GM23338 (cell line): ENCODE results near the gene MYH15. TPM values are rescaled to one million over a fixed set of nuclear protein-coding genes. Genes with fewer than 3 reads are reported as not detected.

Experiments used
- ATAC-seq: fragments of 200-7000 bp; cut with Tn5 transposase; 3 replicates; pipeline ENCODE4 v1.9.1; 2020
- DNase-seq: peaks from one replicate; pipeline ENCODE4 v3.0.0-alpha.2; 2015; ENCODE audit warnings: low spot score
- H2AFZ ChIP-seq: fragments of 200-600 bp; sonication (generic); 2 replicates; pipeline ENCODE4 v1.8.0; 2016; ENCODE audit warnings: antibody characterized with exemption, mild to moderate bottlenecking, moderate library complexity
- H3F3A ChIP-seq: fragments of 200-600 bp; sonication (generic); replicated peaks from 2 replicates; pipeline ENCODE4 v1.8.0; 2017; ENCODE audit warnings: antibody characterized with exemption, mixed run types, low read depth
- H3K27ac ChIP-seq: fragments of 200-600 bp; sonication (generic); 2 replicates; pipeline ENCODE4 v1.6.1; 2016; ENCODE audit warnings: low read depth
- H3K27me3 ChIP-seq: fragments of 200-600 bp; sonication (generic); 2 replicates; pipeline ENCODE4 v1.8.0; 2016; ENCODE audit warnings: mild to moderate bottlenecking, mixed run types, moderate library complexity; ENCODE audit not compliant: insufficient read depth
- H3K36me3 ChIP-seq: fragments of 200-600 bp; sonication (generic); 2 replicates; pipeline ENCODE4 v1.8.0; 2016; ENCODE audit warnings: mild to moderate bottlenecking; ENCODE audit not compliant: insufficient read depth
- H3K4me1 ChIP-seq: fragments of 200-600 bp; sonication (generic); 2 replicates; pipeline ENCODE4 v1.8.0; 2016; ENCODE audit warnings: mild to moderate bottlenecking, moderate library complexity; ENCODE audit not compliant: insufficient read depth
- H3K4me2 ChIP-seq: fragments of 200-600 bp; sonication (generic); 2 replicates; pipeline ENCODE4 v1.7.1; 2017; ENCODE audit warnings: mixed run types
- H3K4me3 ChIP-seq: fragments of 200-600 bp; sonication (generic); 2 replicates; pipeline ENCODE4 v1.6.1; 2016; ENCODE audit warnings: mixed run types
- H3K79me2 ChIP-seq: fragments of 200-600 bp; sonication (generic); replicated peaks from 2 replicates; pipeline ENCODE4 v1.8.0; 2017; ENCODE audit warnings: mild to moderate bottlenecking; ENCODE audit not compliant: insufficient read depth
- H3K9me2 ChIP-seq: fragments of 200-600 bp; sonication (generic); 2 replicates; pipeline ENCODE4 v1.8.0; 2017; ENCODE audit not compliant: insufficient read depth
- H4K20me1 ChIP-seq: fragments of 200-600 bp; sonication (generic); replicated peaks from 2 replicates; pipeline ENCODE4 v1.8.0; 2017; ENCODE audit warnings: mild to moderate bottlenecking; ENCODE audit not compliant: insufficient read depth
- H3K27ac Mint-ChIP-seq: 2 replicates; pipeline ENCODE4 v1.8.0; 2020; ENCODE audit warnings: inconsistent platforms, mild to moderate bottlenecking, moderate library complexity, mixed read lengths
- H3K27me3 Mint-ChIP-seq: 3 replicates; pipeline ENCODE4 v1.8.0; 2022; ENCODE audit warnings: low read depth, mild to moderate bottlenecking, moderate library complexity, mixed read lengths, inconsistent platforms; ENCODE audit not compliant: insufficient read depth, poor library complexity
- H3K36me3 Mint-ChIP-seq: 3 replicates; pipeline ENCODE4 v1.8.0; 2021; ENCODE audit warnings: low read depth, mild to moderate bottlenecking, inconsistent platforms, moderate library complexity, mixed read lengths
- H3K4me1 Mint-ChIP-seq: 3 replicates; pipeline ENCODE4 v1.8.0; 2020; ENCODE audit warnings: mild to moderate bottlenecking, inconsistent platforms, mixed read lengths
- H3K4me3 Mint-ChIP-seq: 3 replicates; pipeline ENCODE4 v1.8.0; 2021; ENCODE audit warnings: moderate library complexity, mild to moderate bottlenecking, inconsistent platforms, mixed read lengths
- H3K9me3 Mint-ChIP-seq: 3 replicates; pipeline ENCODE4 v1.8.0; 2020; ENCODE audit warnings: moderate library complexity, mild to moderate bottlenecking, inconsistent platforms, mixed read lengths
- CREB1 ChIP-seq: fragments of 250-450 bp; sonication (Bioruptor Pico); IDR thresholded peaks from 2 replicates; pipeline ENCODE4 v1.5.0; 2020; ENCODE audit warnings: low read depth, mild to moderate bottlenecking, moderate library complexity
- EZH2 ChIP-seq: fragments of 200-600 bp; sonication (generic); IDR thresholded peaks from one replicate; pipeline ENCODE4 v1.8.0; 2017; ENCODE audit warnings: antibody characterized with exemption, mild to moderate bottlenecking, low read depth; ENCODE audit not compliant: unreplicated experiment
- EZH2phosphoT487 ChIP-seq: fragments of 200-600 bp; sonication (generic); IDR thresholded peaks from one replicate; pipeline ENCODE4 v1.8.1; 2018; ENCODE audit warnings: antibody characterized with exemption; ENCODE audit not compliant: unreplicated experiment
- JUNB ChIP-seq: IDR thresholded peaks from one replicate; pipeline ENCODE4 v1.6.1; 2016; ENCODE audit warnings: antibody characterized with exemption; ENCODE audit not compliant: unreplicated experiment
- NANOG ChIP-seq: IDR thresholded peaks from 2 replicates; pipeline ENCODE4 v1.6.1; 2016; ENCODE audit warnings: antibody characterized with exemption, borderline replicate concordance
- POLR2AphosphoS5 ChIP-seq: IDR thresholded peaks from 2 replicates; pipeline ENCODE4 v1.6.1; 2016; ENCODE audit warnings: antibody characterized with exemption, low read depth
- STAT1 ChIP-seq: IDR thresholded peaks from one replicate; pipeline ENCODE4 v1.6.1; 2016; ENCODE audit warnings: antibody characterized with exemption; ENCODE audit not compliant: unreplicated experiment
- ZNF114 ChIP-seq: fragments of 250-450 bp; sonication (Bioruptor Pico); IDR thresholded peaks from 2 replicates; pipeline ENCODE4 v1.5.0; 2020; ENCODE audit warnings: mild to moderate bottlenecking, moderate library complexity
- ZNF331 ChIP-seq: fragments of 250-450 bp; sonication (Bioruptor Pico); IDR thresholded peaks from 2 replicates; pipeline ENCODE4 v1.5.0; 2020; ENCODE audit warnings: low read depth, mild to moderate bottlenecking, moderate library complexity
- polyA plus RNA-seq: library from polyadenylated mRNA; unstranded; fragments of >200 nt; fragmentation: Nextera tagmentation; extraction: Ambion mirVana; gene quantifications from 2 replicates; pipeline ENCODE4 v1.2.1, GENCODE V29; 2016
- total RNA-seq: library from RNA; depleted of rRNA; stranded (reverse); fragments of >200 nt; shearing (Covaris generic); gene quantifications from 2 replicates; pipeline ENCODE4 v1.2.3, GENCODE V29; 2014
- TF ChIP-seq, protein P1 (sequence below): IDR thresholded peaks from 2 replicates; pipeline ENCODE4 v1.6.1; 2016; ENCODE audit warnings: antibody characterized with exemption
- TF ChIP-seq, protein P2 (sequence below): fragments of 250-450 bp; sonication (Bioruptor Pico); IDR thresholded peaks from 2 replicates; pipeline ENCODE4 v1.5.0; 2020; ENCODE audit warnings: mild to moderate bottlenecking, moderate library complexity
- TF ChIP-seq, protein P3 (sequence below), 2 experiments: fragments of 200-600 bp in 1 of 2; sonication (generic) in 1 of 2; conservative IDR thresholded peaks; 2 replicates each; pipeline versions ENCODE4 v1.5.1 to v1.6.1; 2016 to 2017; ENCODE audit warnings: antibody characterized with exemption in 2 of 2, low read depth in 2 of 2, mild to moderate bottlenecking in 2 of 2, moderate library complexity in 1 of 2
- TF ChIP-seq, protein P4 (sequence below): IDR thresholded peaks from one replicate; pipeline ENCODE4 v1.6.1; 2018; ENCODE audit warnings: antibody characterized with exemption; ENCODE audit not compliant: unreplicated experiment

MYH15 gene
- total and polyA plus RNA-seq, 2 experiments from 2014 or later, result 0.07 TPM; not detected in 1

DNA sequence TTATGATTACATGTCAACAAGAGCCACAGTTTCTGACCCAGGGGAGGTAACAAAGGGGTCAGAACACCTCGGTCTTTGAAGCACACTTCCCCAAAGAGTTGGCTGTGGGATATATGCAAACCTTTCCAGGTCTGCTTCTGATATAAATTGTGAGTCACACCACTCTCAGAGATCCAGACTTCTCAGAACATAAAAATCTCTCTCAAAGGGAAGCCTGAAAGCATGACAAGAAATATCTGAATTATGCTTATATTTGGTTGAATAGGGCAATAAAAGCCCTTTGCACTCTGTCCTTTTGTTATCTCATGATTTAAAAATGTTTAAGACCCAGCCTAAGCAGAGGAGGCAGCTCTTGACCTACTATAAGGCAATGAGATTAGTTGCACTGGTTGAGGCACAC, 56.8 kb downstream of the MYH15 start:
- Histone ChIP-seq H3K27me3 (no peaks in the 10 kb centered on the region), H3K79me2 (no peaks in the 10 kb centered on the region), H3K27ac (no peak overlapping the region), H3K36me3 (no peaks in the 10 kb centered on the region), H4K20me1 (no peaks in the 10 kb centered on the region), H3K4me2 (no peak overlapping the region), H3K4me3 (no peak overlapping the region), H2AFZ (no peak overlapping the region), H3F3A (no peaks in the 10 kb centered on the region), H3K4me1 (no peaks in the 10 kb centered on the region), H3K9me2 (no peaks in the 10 kb centered on the region; the same call in 1 of the 2 replicates)
- no peak for DNase-seq
- TF ChIP-seq EZH2 (no peak), JUNB (no peak), POLR2AphosphoS5 (no peak), ZNF114 (CRISPR knock-in tag) (no peak), ZNF331 (CRISPR knock-in tag) (no peak), EZH2phosphoT487 (no peak), STAT1 (no peak), CREB1 (CRISPR knock-in tag) (no peak), NANOG (no peak)
- TF ChIP-seq, protein P1, sequence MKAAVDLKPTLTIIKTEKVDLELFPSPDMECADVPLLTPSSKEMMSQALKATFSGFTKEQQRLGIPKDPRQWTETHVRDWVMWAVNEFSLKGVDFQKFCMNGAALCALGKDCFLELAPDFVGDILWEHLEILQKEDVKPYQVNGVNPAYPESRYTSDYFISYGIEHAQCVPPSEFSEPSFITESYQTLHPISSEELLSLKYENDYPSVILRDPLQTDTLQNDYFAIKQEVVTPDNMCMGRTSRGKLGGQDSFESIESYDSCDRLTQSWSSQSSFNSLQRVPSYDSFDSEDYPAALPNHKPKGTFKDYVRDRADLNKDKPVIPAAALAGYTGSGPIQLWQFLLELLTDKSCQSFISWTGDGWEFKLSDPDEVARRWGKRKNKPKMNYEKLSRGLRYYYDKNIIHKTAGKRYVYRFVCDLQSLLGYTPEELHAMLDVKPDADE, result no peak
- TF ChIP-seq, protein P2, sequence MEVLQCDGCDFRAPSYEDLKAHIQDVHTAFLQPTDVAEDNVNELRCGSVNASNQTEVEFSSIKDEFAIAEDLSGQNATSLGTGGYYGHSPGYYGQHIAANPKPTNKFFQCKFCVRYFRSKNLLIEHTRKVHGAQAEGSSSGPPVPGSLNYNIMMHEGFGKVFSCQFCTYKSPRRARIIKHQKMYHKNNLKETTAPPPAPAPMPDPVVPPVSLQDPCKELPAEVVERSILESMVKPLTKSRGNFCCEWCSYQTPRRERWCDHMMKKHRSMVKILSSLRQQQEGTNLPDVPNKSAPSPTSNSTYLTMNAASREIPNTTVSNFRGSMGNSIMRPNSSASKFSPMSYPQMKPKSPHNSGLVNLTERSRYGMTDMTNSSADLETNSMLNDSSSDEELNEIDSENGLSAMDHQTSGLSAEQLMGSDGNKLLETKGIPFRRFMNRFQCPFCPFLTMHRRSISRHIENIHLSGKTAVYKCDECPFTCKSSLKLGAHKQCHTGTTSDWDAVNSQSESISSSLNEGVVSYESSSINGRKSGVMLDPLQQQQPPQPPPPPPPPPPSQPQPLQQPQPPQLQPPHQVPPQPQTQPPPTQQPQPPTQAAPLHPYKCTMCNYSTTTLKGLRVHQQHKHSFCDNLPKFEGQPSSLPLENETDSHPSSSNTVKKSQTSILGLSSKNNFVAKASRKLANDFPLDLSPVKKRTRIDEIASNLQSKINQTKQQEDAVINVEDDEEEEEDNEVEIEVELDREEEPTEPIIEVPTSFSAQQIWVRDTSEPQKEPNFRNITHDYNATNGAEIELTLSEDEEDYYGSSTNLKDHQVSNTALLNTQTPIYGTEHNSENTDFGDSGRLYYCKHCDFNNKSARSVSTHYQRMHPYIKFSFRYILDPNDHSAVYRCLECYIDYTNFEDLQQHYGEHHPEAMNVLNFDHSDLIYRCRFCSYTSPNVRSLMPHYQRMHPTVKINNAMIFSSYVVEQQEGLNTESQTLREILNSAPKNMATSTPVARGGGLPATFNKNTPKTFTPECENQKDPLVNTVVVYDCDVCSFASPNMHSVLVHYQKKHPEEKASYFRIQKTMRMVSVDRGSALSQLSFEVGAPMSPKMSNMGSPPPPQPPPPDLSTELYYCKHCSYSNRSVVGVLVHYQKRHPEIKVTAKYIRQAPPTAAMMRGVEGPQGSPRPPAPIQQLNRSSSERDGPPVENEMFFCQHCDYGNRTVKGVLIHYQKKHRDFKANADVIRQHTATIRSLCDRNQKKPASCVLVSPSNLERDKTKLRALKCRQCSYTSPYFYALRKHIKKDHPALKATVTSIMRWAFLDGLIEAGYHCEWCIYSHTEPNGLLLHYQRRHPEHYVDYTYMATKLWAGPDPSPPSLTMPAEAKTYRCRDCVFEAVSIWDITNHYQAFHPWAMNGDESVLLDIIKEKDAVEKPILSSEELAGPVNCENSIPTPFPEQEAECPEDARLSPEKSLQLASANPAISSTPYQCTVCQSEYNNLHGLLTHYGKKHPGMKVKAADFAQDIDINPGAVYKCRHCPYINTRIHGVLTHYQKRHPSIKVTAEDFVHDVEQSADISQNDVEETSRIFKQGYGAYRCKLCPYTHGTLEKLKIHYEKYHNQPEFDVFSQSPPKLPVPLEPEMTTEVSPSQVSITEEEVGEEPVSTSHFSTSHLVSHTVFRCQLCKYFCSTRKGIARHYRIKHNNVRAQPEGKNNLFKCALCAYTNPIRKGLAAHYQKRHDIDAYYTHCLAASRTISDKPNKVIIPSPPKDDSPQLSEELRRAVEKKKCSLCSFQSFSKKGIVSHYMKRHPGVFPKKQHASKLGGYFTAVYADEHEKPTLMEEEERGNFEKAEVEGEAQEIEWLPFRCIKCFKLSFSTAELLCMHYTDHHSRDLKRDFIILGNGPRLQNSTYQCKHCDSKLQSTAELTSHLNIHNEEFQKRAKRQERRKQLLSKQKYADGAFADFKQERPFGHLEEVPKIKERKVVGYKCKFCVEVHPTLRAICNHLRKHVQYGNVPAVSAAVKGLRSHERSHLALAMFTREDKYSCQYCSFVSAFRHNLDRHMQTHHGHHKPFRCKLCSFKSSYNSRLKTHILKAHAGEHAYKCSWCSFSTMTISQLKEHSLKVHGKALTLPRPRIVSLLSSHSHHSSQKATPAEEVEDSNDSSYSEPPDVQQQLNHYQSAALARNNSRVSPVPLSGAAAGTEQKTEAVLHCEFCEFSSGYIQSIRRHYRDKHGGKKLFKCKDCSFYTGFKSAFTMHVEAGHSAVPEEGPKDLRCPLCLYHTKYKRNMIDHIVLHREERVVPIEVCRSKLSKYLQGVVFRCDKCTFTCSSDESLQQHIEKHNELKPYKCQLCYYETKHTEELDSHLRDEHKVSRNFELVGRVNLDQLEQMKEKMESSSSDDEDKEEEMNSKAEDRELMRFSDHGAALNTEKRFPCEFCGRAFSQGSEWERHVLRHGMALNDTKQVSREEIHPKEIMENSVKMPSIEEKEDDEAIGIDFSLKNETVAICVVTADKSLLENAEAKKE (CRISPR knock-in tag), result no peak
- TF ChIP-seq, protein P3, sequence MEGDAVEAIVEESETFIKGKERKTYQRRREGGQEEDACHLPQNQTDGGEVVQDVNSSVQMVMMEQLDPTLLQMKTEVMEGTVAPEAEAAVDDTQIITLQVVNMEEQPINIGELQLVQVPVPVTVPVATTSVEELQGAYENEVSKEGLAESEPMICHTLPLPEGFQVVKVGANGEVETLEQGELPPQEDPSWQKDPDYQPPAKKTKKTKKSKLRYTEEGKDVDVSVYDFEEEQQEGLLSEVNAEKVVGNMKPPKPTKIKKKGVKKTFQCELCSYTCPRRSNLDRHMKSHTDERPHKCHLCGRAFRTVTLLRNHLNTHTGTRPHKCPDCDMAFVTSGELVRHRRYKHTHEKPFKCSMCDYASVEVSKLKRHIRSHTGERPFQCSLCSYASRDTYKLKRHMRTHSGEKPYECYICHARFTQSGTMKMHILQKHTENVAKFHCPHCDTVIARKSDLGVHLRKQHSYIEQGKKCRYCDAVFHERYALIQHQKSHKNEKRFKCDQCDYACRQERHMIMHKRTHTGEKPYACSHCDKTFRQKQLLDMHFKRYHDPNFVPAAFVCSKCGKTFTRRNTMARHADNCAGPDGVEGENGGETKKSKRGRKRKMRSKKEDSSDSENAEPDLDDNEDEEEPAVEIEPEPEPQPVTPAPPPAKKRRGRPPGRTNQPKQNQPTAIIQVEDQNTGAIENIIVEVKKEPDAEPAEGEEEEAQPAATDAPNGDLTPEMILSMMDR (conservative IDR thresholded peaks at IDR 0.05; ENCODE audit: low read depth in 2 of 2), result no peak
- TF ChIP-seq, protein P4, sequence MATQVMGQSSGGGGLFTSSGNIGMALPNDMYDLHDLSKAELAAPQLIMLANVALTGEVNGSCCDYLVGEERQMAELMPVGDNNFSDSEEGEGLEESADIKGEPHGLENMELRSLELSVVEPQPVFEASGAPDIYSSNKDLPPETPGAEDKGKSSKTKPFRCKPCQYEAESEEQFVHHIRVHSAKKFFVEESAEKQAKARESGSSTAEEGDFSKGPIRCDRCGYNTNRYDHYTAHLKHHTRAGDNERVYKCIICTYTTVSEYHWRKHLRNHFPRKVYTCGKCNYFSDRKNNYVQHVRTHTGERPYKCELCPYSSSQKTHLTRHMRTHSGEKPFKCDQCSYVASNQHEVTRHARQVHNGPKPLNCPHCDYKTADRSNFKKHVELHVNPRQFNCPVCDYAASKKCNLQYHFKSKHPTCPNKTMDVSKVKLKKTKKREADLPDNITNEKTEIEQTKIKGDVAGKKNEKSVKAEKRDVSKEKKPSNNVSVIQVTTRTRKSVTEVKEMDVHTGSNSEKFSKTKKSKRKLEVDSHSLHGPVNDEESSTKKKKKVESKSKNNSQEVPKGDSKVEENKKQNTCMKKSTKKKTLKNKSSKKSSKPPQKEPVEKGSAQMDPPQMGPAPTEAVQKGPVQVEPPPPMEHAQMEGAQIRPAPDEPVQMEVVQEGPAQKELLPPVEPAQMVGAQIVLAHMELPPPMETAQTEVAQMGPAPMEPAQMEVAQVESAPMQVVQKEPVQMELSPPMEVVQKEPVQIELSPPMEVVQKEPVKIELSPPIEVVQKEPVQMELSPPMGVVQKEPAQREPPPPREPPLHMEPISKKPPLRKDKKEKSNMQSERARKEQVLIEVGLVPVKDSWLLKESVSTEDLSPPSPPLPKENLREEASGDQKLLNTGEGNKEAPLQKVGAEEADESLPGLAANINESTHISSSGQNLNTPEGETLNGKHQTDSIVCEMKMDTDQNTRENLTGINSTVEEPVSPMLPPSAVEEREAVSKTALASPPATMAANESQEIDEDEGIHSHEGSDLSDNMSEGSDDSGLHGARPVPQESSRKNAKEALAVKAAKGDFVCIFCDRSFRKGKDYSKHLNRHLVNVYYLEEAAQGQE, result no peak
- no peaks in the 10 kb centered on the region for H3K27me3 Mint-ChIP-seq
- H3K27ac Mint-ChIP-seq, result no peak overlapping the region
- H3K4me3 Mint-ChIP-seq, result no peak overlapping the region
- peaks cover 3% of the 10 kb centered on the region; the same call in 1 of the 3 replicates for H3K4me1 Mint-ChIP-seq
- H3K9me3 Mint-ChIP-seq, result no peaks in the 10 kb centered on the region; the same call in 2 of the 3 replicates
- ATAC-seq, result no peak
- no peaks in the 10 kb centered on the region for H3K36me3 Mint-ChIP-seq
